Upper lobe of right lung (tissue), 1 donor: Measurements from ENCODE around the gene CD19. TPM values are rescaled to one million over a fixed set of nuclear protein-coding genes. Genes with fewer than 3 reads are reported as not detected.
"Not testable (repeated sequence)": the region's sequence is repeated elsewhere in the genome, so short reads cannot be mapped to it uniquely, and the experiment has no call there.

Experiments used
- ATAC-seq: fragments of 200-7000 bp; cut with Tn5 transposase; one replicate; pipeline ENCODE4 v1.9.1; 2020; ENCODE audit warnings: mild to moderate bottlenecking, moderate library complexity
- DNase-seq: peaks from one replicate; pipeline ENCODE4 v3.0.0-alpha.2; 2020
- H3K27ac ChIP-seq: fragments of 200-600 bp; one replicate; pipeline ENCODE4 v1.8.0; 2022
- H3K27me3 ChIP-seq: fragments of 200-600 bp; one replicate; pipeline ENCODE4 v1.8.0; 2022; ENCODE audit warnings: mild to moderate bottlenecking
- H3K36me3 ChIP-seq: fragments of 200-600 bp; one replicate; pipeline ENCODE4 v1.8.0; 2022
- H3K4me1 ChIP-seq: fragments of 200-600 bp; one replicate; pipeline ENCODE4 v1.8.0; 2022
- H3K4me3 ChIP-seq: fragments of 200-600 bp; one replicate; pipeline ENCODE4 v1.8.0; 2022; ENCODE audit warnings: mild to moderate bottlenecking
- H3K9me3 ChIP-seq: fragments of 200-600 bp; one replicate; pipeline ENCODE4 v1.8.0; 2022
- CTCF ChIP-seq: fragments of 200-600 bp; IDR thresholded peaks from one replicate; pipeline ENCODE4 v1.8.0; 2022; ENCODE audit warnings: antibody characterized with exemption
- intact Hi-C: fragments of 100-400 bp; cut with DNase I; formaldehyde crosslinking; loops from one replicate; pipeline ENCODE4 v1.11.0; 2022
- total RNA-seq: library from RNA; stranded (reverse); fragmentation: NEBNext Ultra II Directional; extraction: Animal tissue kit (Norgen Biotek cat#: 25700); gene quantifications from one replicate; pipeline ENCODE4 v1.2.1, GENCODE V29; 2021
- donor health status: DM: no; HTN: yes; CAD: no; lungs with severe emphysema.

The CD19 gene
- total RNA-seq, 1 donor from 2014 or later, result not detected

GRCh38 chr16:28951410-28951943 lies 19.7 kb downstream of the CD19 start:
- H3K36me3 ChIP-seq, result peaks cover 35% of the 10 kb centered on the region
- H3K27me3 ChIP-seq, result no peaks in the 10 kb centered on the region
- H3K4me3 ChIP-seq, result peak overlapping the region; percentile 99
- DNase-seq (no peak), ATAC-seq (peak; percentile 49)
- peak overlapping the region; percentile 90 for H3K27ac ChIP-seq
- TF ChIP-seq CTCF, result no peak
- intact Hi-C loops, result no loop called here
- peaks cover 8% of the 10 kb centered on the region for H3K4me1 ChIP-seq
- H3K9me3 ChIP-seq, result no peaks in the 10 kb centered on the region

DNA sequence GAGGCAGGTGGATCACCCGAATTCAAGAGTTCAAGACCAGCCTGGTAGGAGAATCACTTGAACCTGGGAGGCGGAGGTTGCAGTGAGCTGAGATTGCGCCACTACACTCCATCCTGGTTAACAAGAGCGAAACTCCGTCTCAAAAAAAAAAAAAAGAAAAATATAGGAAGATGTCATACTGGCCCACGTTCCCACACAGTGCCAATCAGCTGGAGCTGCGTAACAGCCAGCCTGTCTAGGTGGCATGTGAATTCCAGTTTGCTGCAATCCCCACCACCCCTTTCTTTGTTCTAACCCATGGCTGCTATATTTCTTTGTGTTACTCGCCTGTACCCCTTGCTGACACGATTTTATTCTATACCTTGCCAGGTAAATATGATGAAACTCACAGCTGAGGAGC lies 26.4 kb downstream of the CD19 start:
- H3K4me1 ChIP-seq, result no peaks in the 10 kb centered on the region
- no peaks in the 10 kb centered on the region for H3K9me3 ChIP-seq
- DNase-seq (no peak), ATAC-seq (no peak)
- no peak overlapping the region for H3K27ac ChIP-seq
- no peak for TF ChIP-seq CTCF
- no peaks in the 10 kb centered on the region for H3K27me3 ChIP-seq
- H3K4me3 ChIP-seq, result no peak overlapping the region
- H3K36me3 ChIP-seq, result peaks cover 88% of the 10 kb centered on the region
- intact Hi-C loops, result no loop called here

GRCh38 chr16:28958836-28959235 lies 27.1 kb downstream of the CD19 start:
- DNase-seq (no peak), ATAC-seq (no peak)
- Histone ChIP-seq H3K27ac (no peak overlapping the region), H3K4me3 (no peak overlapping the region), H3K36me3 (peaks cover 88% of the 10 kb centered on the region), H3K4me1 (no peaks in the 10 kb centered on the region), H3K27me3 (no peaks in the 10 kb centered on the region), H3K9me3 (no peaks in the 10 kb centered on the region)
- TF ChIP-seq CTCF, result no peak
- intact Hi-C loops, result no loop called here

DNA sequence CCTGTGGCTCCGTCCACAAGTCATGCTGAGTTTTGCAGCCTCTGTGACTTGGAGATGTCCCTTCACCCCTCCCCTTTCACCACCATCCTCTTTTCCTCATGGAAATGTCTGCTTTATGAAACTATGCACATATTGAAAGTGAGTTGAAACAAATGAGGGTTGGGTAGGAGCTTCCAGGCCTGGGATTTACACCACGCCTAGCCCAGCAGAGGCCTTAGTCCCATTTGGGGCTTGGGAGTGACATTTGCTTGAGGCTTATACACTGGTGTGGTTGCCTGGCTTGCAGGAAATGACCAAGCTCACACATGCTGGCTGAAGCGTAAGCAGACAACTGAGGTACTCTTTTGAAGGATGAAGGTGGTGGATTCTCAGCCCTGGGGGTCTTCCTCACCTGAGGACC lies 32.3 kb downstream of the CD19 start:
- Histone ChIP-seq H3K9me3 (no peaks in the 10 kb centered on the region), H3K27ac (no peak overlapping the region), H3K27me3 (no peaks in the 10 kb centered on the region), H3K4me1 (no peaks in the 10 kb centered on the region), H3K4me3 (no peak overlapping the region), H3K36me3 (peaks cover 55% of the 10 kb centered on the region)
- intact Hi-C loops, result no loop called here
- ATAC-seq (no peak), DNase-seq (no peak)
- no peak for TF ChIP-seq CTCF

GRCh38 chr16:28964496-28964895 lies 32.7 kb downstream of the CD19 start:
- H3K27ac ChIP-seq, result no peak overlapping the region
- peaks cover 51% of the 10 kb centered on the region for H3K36me3 ChIP-seq
- intact Hi-C loops, result no loop called here
- no peaks in the 10 kb centered on the region for H3K4me1 ChIP-seq
- no peak for ATAC-seq
- TF ChIP-seq CTCF, result no peak
- no peak for DNase-seq
- no peaks in the 10 kb centered on the region for H3K27me3 ChIP-seq
- no peaks in the 10 kb centered on the region for H3K9me3 ChIP-seq
- no peak overlapping the region for H3K4me3 ChIP-seq

DNA sequence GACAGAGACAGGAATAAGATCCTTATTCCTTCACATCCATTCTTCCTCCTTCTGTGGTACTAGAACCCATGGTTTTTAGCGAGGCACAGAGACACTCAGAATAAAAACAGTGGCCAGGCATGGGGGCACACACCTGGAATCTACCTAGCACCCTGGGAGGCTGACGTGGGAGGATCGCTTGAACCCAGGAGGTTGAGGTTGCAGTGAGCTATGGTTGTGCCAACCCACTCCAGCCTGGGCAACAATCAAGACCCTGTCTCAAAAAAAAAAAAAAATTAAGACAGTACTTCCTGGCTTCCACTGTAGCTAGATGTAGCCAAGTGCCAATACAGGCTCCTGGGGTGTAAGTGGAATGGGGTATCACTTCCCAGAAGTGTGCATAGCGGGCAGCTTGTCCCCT lies 35.4 kb downstream of the CD19 start:
- Histone ChIP-seq H3K4me3 (no peak overlapping the region), H3K36me3 (peaks cover 32% of the 10 kb centered on the region), H3K27me3 (no peaks in the 10 kb centered on the region), H3K4me1 (no peaks in the 10 kb centered on the region), H3K27ac (no peak overlapping the region), H3K9me3 (no peaks in the 10 kb centered on the region)
- no peak for DNase-seq
- no peak for ATAC-seq
- no peak for TF ChIP-seq CTCF
- intact Hi-C loops, result no loop called here

DNA sequence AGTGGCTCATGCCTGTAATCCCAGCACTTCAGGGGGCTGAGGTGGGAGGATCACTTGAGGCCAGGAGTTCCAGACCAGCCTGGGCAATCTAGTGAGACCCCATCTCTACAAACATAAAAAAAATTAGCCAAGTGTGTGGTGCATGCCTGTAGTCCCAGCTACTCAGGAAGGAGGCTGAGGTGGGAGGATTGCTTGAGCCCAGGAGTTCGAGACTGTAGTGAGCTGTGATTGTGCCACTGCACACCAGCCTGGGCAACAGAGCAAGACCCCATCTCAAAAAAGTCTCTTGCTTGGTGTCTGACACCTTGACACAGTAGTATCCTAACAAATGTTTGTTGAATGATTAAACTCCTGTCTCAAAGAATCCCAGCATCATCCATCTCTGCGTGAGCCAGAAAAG lies 37.9 kb downstream of the CD19 start:
- intact Hi-C loops, H3K36me3 ChIP-seq, H3K4me3 ChIP-seq, H3K4me1 ChIP-seq, ATAC-seq, DNase-seq, H3K27me3 ChIP-seq, H3K9me3 ChIP-seq, H3K27ac ChIP-seq: not testable (repeated sequence)
